Lower leg skin (tissue), 3 donors: ENCODE results near the gene HBB.

Experiments
- POLR2A ChIP-seq, 2 donors: fragments of 450-650 bp; IDR thresholded peaks; one replicate each; pipeline ENCODE4 v1.6.1; 2016 to 2017; ENCODE audit warnings: antibody characterized with exemption in 2 of 2, mild to moderate bottlenecking in 1 of 2, moderate library complexity in 1 of 2
- TF ChIP-seq, protein P1 (sequence below), 3 donors: fragments of 450-650 bp; IDR thresholded peaks; one replicate each; pipeline ENCODE4 v1.5.1; 2016; ENCODE audit warnings: antibody characterized with exemption in 3 of 3, mild to moderate bottlenecking in 3 of 3, moderate library complexity in 2 of 3

DNA sequence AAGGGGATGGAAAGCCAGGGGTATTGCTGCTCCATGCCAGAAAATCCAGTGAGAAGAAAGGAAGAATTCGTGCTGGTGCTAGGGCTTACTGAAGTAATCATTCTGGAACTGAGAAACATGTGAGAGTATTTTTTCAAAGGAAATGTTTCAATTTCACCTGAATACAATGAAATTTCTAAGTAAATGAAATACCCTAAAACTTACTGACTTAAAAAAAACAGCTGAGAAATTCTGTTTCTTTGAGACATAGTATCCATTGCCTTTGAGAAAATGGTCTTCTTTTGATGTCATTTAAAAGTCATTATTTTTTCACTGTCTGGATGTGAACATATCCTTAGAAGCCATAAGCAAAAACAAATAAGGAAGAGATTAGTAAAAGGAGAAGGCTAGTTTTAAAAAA is 26.3 kb downstream of the HBB start, which contains the start of gene OR51V1:
- no peak for TF ChIP-seq POLR2A (IDR thresholded peaks at IDR 0.05)
- TF ChIP-seq, protein P1, sequence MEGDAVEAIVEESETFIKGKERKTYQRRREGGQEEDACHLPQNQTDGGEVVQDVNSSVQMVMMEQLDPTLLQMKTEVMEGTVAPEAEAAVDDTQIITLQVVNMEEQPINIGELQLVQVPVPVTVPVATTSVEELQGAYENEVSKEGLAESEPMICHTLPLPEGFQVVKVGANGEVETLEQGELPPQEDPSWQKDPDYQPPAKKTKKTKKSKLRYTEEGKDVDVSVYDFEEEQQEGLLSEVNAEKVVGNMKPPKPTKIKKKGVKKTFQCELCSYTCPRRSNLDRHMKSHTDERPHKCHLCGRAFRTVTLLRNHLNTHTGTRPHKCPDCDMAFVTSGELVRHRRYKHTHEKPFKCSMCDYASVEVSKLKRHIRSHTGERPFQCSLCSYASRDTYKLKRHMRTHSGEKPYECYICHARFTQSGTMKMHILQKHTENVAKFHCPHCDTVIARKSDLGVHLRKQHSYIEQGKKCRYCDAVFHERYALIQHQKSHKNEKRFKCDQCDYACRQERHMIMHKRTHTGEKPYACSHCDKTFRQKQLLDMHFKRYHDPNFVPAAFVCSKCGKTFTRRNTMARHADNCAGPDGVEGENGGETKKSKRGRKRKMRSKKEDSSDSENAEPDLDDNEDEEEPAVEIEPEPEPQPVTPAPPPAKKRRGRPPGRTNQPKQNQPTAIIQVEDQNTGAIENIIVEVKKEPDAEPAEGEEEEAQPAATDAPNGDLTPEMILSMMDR (IDR thresholded peaks at IDR 0.05) = no peak
